HG03108 (cell line): Measurements from ENCODE around the gene ZBTB48.

Source experiments
- ATAC-seq: cut with Tn5 transposase; IDR thresholded peaks from one replicate; pipeline ENCODE4 v1.9.1; 2021; ENCODE audit warnings: moderate library complexity; ENCODE audit not compliant: unreplicated experiment

Gene ZBTB48

DNA sequence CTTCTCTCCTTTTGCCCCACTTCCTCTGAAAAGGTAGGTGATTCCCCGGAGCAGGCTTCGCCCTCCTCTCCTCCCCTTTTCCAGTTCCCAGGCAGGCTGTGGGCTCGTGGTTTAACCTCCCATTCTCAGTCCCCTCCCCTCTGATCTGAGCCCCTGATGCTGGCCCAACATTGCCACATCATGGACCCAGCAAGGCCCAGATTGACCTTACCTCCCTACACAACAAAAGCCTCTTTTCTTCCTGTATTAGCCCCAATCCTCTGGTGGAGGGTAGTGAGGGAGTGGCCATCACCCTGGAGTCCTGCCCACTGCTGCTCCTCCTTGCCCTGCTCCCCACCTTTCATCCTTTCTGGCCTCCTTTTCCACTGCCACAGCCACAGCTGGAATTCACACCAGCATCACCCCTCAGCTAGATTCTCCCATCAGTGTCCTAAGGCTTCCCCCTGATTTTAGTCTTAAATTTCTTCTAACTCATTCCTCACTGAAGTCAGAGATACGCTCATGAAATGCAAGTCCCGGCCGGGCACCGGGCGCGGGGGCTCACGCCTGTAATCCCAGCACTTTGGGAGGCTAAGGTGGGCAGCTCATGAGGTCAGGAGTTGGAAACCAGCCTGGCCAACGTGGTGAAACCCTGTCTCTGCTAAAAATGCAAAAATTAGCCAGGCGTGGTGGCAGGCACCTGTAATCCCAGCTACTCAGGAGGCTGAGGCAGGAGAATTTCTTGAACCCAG lies 7.0 kb upstream of the ZBTB48 start:
- no peak for ATAC-seq

DNA sequence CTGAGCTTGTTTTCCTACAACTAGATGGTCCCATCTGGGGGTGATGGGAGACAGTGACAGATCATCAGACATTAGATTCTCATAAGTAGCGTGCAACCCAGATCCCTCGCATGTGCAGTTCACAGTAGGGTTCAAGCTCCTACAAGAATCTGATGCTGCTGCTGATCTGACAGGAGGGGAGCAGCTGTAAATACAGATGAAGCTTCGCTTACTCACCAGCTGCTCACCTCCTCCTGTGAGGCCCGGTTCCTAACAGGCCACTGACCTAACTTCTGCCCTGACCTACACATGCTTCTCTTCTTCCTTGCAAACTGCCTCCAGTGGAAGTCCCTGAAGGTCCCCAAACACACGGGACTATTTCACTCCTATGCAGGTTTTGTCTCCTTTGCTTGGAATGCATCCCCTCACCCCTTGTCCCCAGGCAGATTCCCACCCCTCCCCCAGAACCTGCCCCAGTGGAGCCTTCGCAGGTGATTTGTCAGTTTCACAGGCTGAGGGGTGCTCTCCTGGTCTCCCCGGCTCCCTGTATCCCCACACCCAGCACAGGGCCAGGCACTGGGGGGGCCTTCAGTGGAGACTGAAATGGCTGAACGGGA lies 5.7 kb upstream of the ZBTB48 start:
- ATAC-seq: no peak

DNA sequence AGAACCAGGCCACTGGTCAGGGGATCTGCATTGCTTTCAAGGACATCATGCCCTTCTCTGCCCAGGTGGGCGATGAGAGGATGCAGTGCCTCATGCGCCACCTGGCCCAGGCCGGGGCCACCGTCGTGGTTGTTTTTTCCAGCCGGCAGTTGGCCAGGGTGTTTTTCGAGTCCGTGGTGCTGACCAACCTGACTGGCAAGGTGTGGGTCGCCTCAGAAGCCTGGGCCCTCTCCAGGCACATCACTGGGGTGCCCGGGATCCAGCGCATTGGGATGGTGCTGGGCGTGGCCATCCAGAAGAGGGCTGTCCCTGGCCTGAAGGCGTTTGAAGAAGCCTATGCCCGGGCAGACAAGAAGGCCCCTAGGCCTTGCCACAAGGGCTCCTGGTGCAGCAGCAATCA lies 5.0 kb upstream of the ZBTB48 start:
- ATAC-seq: no peak

DNA sequence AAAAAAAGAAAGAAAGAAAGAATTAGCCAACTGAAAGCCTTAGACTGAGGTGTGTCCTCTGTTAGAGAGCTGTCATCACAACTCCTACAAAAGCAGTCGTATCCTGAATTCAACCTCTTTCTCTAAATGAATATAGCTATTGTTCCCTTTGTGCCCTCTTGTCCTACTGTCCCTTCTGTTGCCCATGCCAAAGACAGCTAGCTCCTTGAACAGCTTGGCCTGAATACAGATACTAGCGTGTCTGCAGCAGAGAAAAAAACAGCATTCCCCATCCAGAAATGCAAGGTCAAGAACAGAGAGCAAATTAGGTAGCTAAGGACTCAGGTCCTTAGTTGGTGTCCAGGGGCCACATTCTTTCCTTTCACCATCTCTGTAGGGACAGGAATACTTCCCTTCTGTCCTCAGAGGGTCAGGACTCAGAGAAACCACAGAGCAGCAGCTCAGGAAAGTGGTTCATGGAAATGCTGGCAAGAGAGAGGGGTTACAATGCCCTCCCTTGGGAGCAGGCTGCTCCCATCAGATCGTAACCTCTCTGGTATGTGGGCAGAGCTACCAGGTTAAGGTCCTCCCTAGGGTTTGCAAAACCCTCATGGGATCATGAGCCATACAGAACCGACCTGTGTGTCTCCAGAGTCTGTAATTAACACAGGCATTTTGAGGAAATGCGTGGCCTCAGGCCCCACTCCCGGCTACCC lies 1.8 kb upstream of the ZBTB48 start:
- no peak for ATAC-seq

- ATAC-seq: no peak
Observed at GRCh38 chr1:6578624-6579373, 995 bp upstream of the ZBTB48 start.

GRCh38 chr1:6580119-6580592 lies 362 bp downstream of the ZBTB48 start:
- no peak for ATAC-seq

GRCh38 chr1:6580593-6581409 lies 1.0 kb downstream of the ZBTB48 start:
- ATAC-seq: no peak

GRCh38 chr1:6581561-6582305 lies 1.9 kb downstream of the ZBTB48 start:
- no peak for ATAC-seq

DNA sequence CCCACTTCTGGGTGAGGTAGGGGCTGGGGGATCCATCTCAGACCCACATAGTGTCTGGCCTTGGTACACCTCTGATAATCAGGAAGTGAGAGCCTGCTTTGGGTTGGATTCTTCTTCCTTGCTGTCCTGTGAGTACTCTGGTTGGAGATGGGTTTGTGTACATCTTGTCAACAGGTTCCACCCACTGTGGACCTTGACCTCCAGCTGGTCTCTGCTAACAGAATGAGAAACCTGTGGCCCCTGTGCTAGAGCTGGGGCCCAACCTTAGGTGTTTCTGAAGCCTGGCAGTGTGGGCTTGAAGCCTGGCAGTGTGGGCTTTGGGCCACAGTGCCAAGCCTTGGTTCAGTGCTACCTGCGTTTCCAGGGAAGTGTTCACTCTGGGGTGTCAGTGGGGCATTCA lies 2.6 kb downstream of the ZBTB48 start:
- no peak for ATAC-seq

GRCh38 chr1:6584126-6585080 lies 4.6 kb downstream of the ZBTB48 start:
- ATAC-seq: no peak

DNA sequence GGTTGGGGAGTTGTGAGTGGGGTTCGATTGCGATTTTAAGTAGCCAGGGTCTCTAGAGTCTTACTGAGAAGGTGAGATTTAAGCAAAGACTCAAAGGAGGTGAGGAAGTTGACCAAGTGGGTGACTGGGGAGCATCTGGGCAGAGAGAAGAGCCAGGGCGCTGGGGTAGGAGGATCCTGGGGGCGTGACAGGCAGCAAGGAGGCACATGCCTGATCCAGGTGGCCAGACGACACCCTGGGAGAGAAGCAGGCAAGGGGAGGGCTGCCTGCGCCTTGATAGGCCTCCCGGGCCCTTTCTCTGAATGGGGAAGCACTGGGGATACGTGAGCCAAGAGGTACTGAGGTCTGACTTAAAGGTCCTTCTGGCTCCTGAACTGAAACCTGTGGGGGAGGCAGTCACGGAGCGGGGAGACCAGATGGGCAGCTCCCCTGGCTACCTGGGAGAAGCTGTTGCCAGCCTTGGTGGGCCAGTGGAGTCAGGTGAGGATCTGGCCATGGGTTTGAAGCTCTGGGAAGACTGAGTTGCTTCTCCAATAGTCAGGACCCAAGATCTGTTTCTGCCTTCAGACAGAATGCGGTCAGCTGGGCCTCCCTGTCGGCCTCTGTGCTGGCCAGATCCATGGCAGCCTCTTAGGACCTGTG lies 5.4 kb downstream of the ZBTB48 start:
- no peak for ATAC-seq

DNA sequence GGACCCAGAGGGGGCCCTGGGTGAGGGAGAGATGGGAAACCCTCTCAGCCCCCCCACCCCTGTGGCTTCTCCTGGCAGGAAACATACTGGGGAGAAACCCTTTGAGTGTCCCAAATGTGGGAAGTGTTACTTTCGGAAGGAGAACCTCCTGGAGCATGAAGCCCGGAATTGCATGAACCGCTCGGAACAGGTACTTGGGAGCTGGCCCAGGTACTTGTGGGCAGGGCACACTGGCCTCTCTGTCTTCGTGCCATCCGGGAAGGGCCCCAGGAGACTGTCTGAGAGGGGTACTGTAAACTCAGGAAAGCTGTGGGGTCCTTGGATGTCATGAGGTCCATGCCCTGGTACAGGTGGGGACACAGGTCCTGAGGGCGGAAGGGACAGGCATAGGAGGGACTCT lies 6.0 kb downstream of the ZBTB48 start:
- no peak for ATAC-seq

DNA sequence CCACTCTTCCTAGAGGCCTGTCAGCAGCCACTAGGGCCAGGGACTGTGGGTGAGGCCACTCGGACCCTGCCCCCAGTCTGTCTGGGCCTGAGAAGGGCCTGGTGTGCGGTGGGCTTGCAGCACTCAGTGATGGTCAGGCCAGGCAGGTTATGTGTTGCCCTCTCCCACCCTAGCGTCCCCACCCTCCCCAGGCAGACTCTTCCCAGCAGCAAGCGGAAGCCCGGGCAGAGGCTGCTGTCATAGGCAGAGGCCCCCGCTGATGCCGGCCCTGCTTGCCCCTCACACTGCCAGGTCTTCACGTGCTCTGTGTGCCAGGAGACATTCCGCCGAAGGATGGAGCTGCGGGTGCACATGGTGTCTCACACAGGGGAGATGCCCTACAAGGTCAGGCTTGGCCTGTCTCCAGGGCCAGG lies 6.6 kb downstream of the ZBTB48 start:
- no peak for ATAC-seq

GRCh38 chr1:6587261-6588005 lies 7.6 kb downstream of the ZBTB48 start:
- ATAC-seq: no peak

DNA sequence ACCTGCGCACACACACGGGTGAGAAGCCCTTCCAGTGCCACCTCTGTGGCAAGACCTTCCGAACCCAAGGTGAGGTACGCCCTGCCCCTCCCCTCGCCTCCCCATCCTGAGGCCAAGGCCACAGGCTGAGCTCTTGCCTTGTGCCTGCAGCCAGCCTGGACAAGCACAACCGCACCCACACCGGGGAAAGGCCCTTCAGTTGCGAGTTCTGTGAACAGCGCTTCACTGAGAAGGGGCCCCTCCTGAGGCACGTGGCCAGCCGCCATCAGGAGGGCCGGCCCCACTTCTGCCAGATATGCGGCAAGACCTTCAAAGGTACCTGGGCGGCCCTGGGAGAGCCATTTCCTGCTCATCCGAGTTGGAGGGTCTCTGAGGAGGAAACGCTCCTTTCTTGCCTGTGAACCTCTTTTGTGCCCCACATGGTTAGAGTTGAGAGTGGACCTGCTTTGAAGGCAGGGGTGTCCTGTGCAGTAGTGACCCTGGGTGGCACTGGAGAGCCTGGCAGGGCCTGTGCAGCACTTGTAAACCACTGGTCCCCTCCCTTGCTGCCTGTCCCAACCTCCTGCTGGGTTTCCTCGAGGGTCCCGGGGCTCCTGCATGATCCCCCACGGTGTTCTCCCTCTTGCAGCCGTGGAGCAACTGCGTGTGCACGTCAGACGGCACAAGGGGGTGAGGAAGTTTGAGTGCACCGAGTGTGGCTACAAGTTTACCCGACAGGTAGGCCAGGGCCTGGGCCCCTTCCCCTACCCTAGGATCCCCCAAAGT lies 8.5 kb downstream of the ZBTB48 start:
- ATAC-seq: no peak

DNA sequence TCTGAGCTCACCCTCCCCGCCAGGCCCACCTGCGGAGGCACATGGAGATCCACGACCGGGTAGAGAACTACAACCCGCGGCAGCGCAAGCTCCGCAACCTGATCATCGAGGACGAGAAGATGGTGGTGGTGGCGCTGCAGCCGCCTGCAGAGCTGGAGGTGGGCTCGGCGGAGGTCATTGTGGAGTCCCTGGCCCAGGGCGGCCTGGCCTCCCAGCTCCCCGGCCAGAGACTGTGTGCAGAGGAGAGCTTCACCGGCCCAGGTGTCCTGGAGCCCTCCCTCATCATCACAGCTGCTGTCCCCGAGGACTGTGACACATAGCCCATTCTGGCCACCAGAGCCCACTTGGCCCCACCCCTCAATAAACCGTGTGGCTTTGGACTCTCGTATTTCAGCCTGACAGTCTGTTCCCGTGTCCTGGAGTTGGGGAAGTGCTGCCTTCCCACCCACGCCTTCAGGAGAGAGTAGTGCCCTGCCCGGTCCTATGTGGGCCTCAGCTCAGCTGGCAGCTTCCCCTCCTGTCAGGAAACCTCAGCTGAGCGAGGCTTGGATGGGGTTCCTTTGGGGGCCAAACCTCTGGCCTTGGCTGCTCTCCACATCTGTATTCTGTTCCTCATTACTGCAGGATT lies 9.2 kb downstream of the ZBTB48 start:
- no peak for ATAC-seq
